Sigmoid colon (tissue), 7 donors: ENCODE data around the gene TES. TPM values are rescaled to one million over a fixed set of nuclear protein-coding genes. Genes with fewer than 3 reads are reported as not detected.

ENCODE experiments used
- DNase-seq: peaks from one replicate; pipeline ENCODE4 v3.0.0-alpha.2; 2019
- H3K27ac ChIP-seq, 4 donors: fragments of 200-600 bp; sonication (generic); one replicate each; pipeline ENCODE4 v1.5.1; 2016 to 2019; ENCODE audit warnings: mild to moderate bottlenecking in 1 of 4
- H3K27me3 ChIP-seq, 3 donors: fragments of 200-600 bp; sonication (generic); one replicate each; pipeline ENCODE4 v1.5.1; 2019; ENCODE audit warnings: mild to moderate bottlenecking in 1 of 3
- H3K36me3 ChIP-seq, 4 donors: fragments of 200-600 bp; sonication (generic); one replicate each; pipeline ENCODE4 v1.5.1; 2016 to 2019
- H3K4me1 ChIP-seq, 4 donors: fragments of 200-600 bp; sonication (generic); one replicate each; pipeline ENCODE4 v1.5.1; 2017 to 2019
- H3K4me3 ChIP-seq, 4 donors: fragments of 200-600 bp; sonication (generic); one replicate each; pipeline ENCODE4 v1.5.1; 2017 to 2019; ENCODE audit warnings: mild to moderate bottlenecking in 2 of 4, moderate library complexity in 1 of 4
- H3K9me3 ChIP-seq, 4 donors: fragments of 200-600 bp in 3 of 4; sonication (generic) in 3 of 4; one replicate each; pipeline versions ENCODE4 v1.5.1 to v1.6.1; 2013 to 2019
- CTCF ChIP-seq, 4 experiments: fragments of 450-650 bp in 3 of 4; fragments of 200-600 bp in 1 of 4; IDR thresholded peaks; one replicate each; pipeline ENCODE4 v1.5.1; 2016 to 2019; ENCODE audit warnings: antibody characterized with exemption in 4 of 4, mild to moderate bottlenecking in 3 of 4, moderate library complexity in 2 of 4
- EP300 ChIP-seq, 4 donors: sonication (generic); formaldehyde crosslinking; IDR thresholded peaks; one replicate each; pipeline ENCODE4 v1.6.1; 2017; ENCODE audit warnings: antibody characterized with exemption in 4 of 4
- POLR2A ChIP-seq, 2 donors: fragments of 450-650 bp; IDR thresholded peaks; one replicate each; pipeline ENCODE4 v1.6.1; 2016; ENCODE audit warnings: antibody characterized with exemption in 2 of 2, mild to moderate bottlenecking in 2 of 2, moderate library complexity in 2 of 2
- POLR2AphosphoS5 ChIP-seq, 4 donors: sonication (generic); formaldehyde crosslinking; IDR thresholded peaks; one replicate each; pipeline ENCODE4 v1.6.1; 2017; ENCODE audit warnings: antibody characterized with exemption in 4 of 4
- WGBS, 2 donors: extraction: QIAGEN DNeasy Blood & Tissue Kit; methylation state at CpG; one replicate each; pipeline ENCODE4 v1.1.7; 2013; 5-methylcytosine and 5-hydroxymethylcytosine counted together
- intact Hi-C: fragments of 100-400 bp; cut with DNase I; formaldehyde crosslinking; loops from one replicate; pipeline ENCODE4 v1.15.1; 2023
- polyA plus RNA-seq, 3 donors: library from polyadenylated mRNA; stranded (reverse); fragments of 200-250 nt; gene quantifications; one replicate each; pipeline ENCODE4 v1.2.3, GENCODE V29; 2013
- total RNA-seq, 4 donors: library from RNA; depleted of rRNA; stranded (reverse); fragments of >200 nt; gene quantifications; one replicate each; pipeline ENCODE4 v1.1.0, GENCODE V29; 2016
- donor health status: healthy with polysubstance abuse.
- donor health status: Bipolar disorder and iron deficiency.
- donor health status: healthy.

The TES gene
- total and polyA plus RNA-seq, 7 donors: 53.5 to 514 (median 289) TPM

DNA sequence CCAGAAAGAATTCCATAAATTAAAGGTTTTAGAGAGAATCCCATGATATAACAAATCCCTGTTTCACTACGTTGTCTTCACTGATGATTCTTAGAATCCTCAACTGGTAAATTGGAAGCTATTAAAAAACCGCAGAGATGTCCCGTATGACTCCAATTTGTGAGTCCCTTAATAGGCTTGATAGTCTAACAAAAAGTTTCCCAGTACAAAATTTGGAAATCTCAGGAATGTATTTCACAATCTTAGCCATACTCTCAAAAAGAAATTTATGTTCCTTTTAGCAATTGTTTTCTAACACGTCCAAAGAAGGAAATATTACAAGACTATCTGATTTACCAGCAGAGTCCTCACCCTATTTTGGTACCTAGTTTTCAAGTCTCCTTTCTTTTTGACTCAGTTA is 2.5 kb downstream of the TES start:
- intact Hi-C loops: no loop called here
- peak in 1 of 4 donors; percentile 18 for TF ChIP-seq EP300 (IDR thresholded peaks at IDR 0.05)
- TF ChIP-seq CTCF (IDR thresholded peaks at IDR 0.05): no peak
- peak in 3 of 4 donors; percentile 29 to 44 (median 36) for TF ChIP-seq POLR2AphosphoS5 (IDR thresholded peaks at IDR 0.05)
- WGBS, 2 donors: 56 to 79% methylated on average over 4 of the region's 4 CpGs
- Histone ChIP-seq H3K36me3 (no peaks in the 10 kb centered on the region), H3K4me3 (peak overlapping the region; percentile 48 to 94 (median 68)), H3K27ac (peak overlapping the region; percentile 93 to 97 (median 96)), H3K9me3 (no peaks in the 10 kb centered on the region), H3K27me3 (no peaks in the 10 kb centered on the region), H3K4me1 (peaks cover 0 to 50% (median 37%) of the 10 kb centered on the region in 4 donors)
- no peak for DNase-seq

- Histone ChIP-seq H3K4me1 (peaks cover 0 to 57% (median 43%) of the 10 kb centered on the region in 4 donors), H3K36me3 (no peaks in the 10 kb centered on the region), H3K9me3 (no peaks in the 10 kb centered on the region), H3K27ac (peak overlapping the region; percentile 93 to 97 (median 96)), H3K4me3 (peak overlapping the region; percentile 48 to 94 (median 68)), H3K27me3 (no peaks in the 10 kb centered on the region)
- 56 to 74% methylated on average over 4 of the region's 4 CpGs for WGBS, 2 donors
- TF ChIP-seq POLR2A (IDR thresholded peaks at IDR 0.05): no peak
- peak in 1 of 4 donors; percentile 20 for TF ChIP-seq POLR2AphosphoS5 (IDR thresholded peaks at IDR 0.05)
- TF ChIP-seq EP300 (IDR thresholded peaks at IDR 0.05): no peak
- TF ChIP-seq CTCF (IDR thresholded peaks at IDR 0.05): no peak
- no peak for DNase-seq
- intact Hi-C loops: no loop called here
Measured at GRCh38 chr7:116213361-116214130, 3.2 kb downstream of the TES start.

DNA sequence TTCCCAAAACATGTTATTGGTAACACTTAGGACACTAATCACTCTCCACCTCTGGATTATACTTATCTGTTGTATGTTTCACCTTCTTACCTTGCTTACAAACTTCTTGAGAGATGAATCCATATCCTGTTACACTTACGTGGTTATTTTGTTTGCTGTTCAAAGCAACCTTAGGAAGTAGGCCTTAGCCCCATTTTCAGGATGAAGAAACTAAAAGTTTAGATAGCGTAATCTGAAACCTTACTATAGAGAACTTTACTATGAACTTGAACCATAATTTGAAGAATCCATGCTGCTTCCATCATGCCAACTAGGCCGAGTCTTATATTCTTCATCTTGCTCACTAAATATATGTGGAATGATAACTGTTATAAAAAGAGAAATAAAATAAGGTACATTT is 4.6 kb downstream of the TES start:
- H3K27ac ChIP-seq: peak overlapping the region; percentile 93 to 97 (median 96)
- no peaks in the 10 kb centered on the region for H3K27me3 ChIP-seq
- intact Hi-C loops: no loop called here
- peak overlapping the region in 1 of 4 donors; percentile 70 for H3K4me3 ChIP-seq
- no peak for TF ChIP-seq POLR2A (IDR thresholded peaks at IDR 0.05)
- no peak for TF ChIP-seq EP300 (IDR thresholded peaks at IDR 0.05)
- no peak for TF ChIP-seq POLR2AphosphoS5 (IDR thresholded peaks at IDR 0.05)
- no peak for TF ChIP-seq CTCF (IDR thresholded peaks at IDR 0.05)
- WGBS, 2 donors: 88 to 94% methylated on average over 3 of the region's 3 CpGs
- H3K9me3 ChIP-seq: no peaks in the 10 kb centered on the region
- no peak for DNase-seq
- no peaks in the 10 kb centered on the region for H3K36me3 ChIP-seq
- peaks cover 0 to 67% (median 57%) of the 10 kb centered on the region in 4 donors for H3K4me1 ChIP-seq

GRCh38 chr7:116215551-116215950 is 5.2 kb downstream of the TES start:
- Histone ChIP-seq H3K9me3 (no peaks in the 10 kb centered on the region), H3K4me1 (peaks cover 0 to 71% (median 63%) of the 10 kb centered on the region in 4 donors), H3K4me3 (no peak overlapping the region), H3K36me3 (no peaks in the 10 kb centered on the region), H3K27ac (peak overlapping the region; percentile 93 to 97 (median 96)), H3K27me3 (no peaks in the 10 kb centered on the region)
- intact Hi-C loops: no loop called here
- DNase-seq: no peak
- TF ChIP-seq EP300 (IDR thresholded peaks at IDR 0.05) (no peak), CTCF (IDR thresholded peaks at IDR 0.05) (no peak), POLR2A (IDR thresholded peaks at IDR 0.05) (no peak), POLR2AphosphoS5 (IDR thresholded peaks at IDR 0.05) (no peak)
- 53 to 88% methylated on average over 2 of the region's 2 CpGs for WGBS, 2 donors
